Right lobe of liver (tissue), 4 donors: ENCODE data around the gene CFI.

Source experiments
- POLR2A ChIP-seq: fragments of 450-650 bp; IDR thresholded peaks from one replicate; pipeline ENCODE4 v1.6.1; 2017; ENCODE audit warnings: antibody characterized with exemption, mild to moderate bottlenecking
- TF ChIP-seq, protein P1 (sequence below), 4 donors: fragments of 200-600 bp in 3 of 4; fragments of 450-650 bp in 1 of 4; IDR thresholded peaks; one replicate each; pipeline versions ENCODE4 v1.5.1 to v1.8.0; 2016 to 2022; ENCODE audit warnings: antibody characterized with exemption in 4 of 4, mild to moderate bottlenecking in 2 of 4
- donor health status: DM: no; HTN: no; CAD: no.
- donor health status: DM: no; HTN: no; CAD: no.
- donor health status: DM: no; HTN: yes; CAD: no.

DNA sequence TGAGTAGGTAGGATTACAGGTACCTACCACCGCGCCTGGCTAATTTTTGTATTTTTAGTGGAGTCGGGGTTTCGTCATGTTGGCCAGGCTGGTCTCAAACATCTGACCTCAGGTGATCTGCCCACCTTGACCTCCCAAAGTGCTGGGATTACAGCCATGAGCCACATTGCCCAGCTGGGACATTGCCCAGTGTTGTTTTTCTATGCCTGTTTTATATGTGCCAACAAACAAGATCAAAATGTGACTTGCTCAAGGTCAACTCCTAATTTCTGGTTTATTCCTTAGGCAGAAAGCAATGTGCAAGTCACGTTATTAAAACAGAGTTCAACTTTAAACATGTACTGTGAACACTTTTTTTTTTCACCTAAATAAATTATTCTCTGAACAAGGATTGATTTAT, 48.8 kb upstream of the CFI start:
- TF ChIP-seq POLR2A: no peak
- TF ChIP-seq, protein P1, sequence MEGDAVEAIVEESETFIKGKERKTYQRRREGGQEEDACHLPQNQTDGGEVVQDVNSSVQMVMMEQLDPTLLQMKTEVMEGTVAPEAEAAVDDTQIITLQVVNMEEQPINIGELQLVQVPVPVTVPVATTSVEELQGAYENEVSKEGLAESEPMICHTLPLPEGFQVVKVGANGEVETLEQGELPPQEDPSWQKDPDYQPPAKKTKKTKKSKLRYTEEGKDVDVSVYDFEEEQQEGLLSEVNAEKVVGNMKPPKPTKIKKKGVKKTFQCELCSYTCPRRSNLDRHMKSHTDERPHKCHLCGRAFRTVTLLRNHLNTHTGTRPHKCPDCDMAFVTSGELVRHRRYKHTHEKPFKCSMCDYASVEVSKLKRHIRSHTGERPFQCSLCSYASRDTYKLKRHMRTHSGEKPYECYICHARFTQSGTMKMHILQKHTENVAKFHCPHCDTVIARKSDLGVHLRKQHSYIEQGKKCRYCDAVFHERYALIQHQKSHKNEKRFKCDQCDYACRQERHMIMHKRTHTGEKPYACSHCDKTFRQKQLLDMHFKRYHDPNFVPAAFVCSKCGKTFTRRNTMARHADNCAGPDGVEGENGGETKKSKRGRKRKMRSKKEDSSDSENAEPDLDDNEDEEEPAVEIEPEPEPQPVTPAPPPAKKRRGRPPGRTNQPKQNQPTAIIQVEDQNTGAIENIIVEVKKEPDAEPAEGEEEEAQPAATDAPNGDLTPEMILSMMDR (IDR thresholded peaks at IDR 0.05): no peak
